Transverse colon (tissue), 4 donors: ENCODE data around the gene SH3BP5L. TPM values are rescaled to one million over a fixed set of nuclear protein-coding genes. Genes with fewer than 3 reads are reported as not detected.

ENCODE experiments used
- DNase-seq: peaks from one replicate; pipeline ENCODE4 v3.0.0-alpha.2; 2019
- H3K27ac ChIP-seq, 4 donors: fragments of 200-600 bp; sonication (generic); 2 replicates each; pipeline ENCODE4 v1.5.1; 2016 to 2018; ENCODE audit warnings: inconsistent platforms in 4 of 4
- H3K27me3 ChIP-seq: fragments of 200-600 bp; sonication (generic); 2 replicates; pipeline ENCODE4 v1.5.1; 2017; ENCODE audit warnings: inconsistent platforms
- H3K36me3 ChIP-seq, 4 donors: fragments of 200-600 bp; sonication (generic); 2 replicates each; pipeline ENCODE4 v1.5.1; 2017 to 2019; ENCODE audit warnings: inconsistent platforms in 4 of 4
- H3K4me1 ChIP-seq, 4 donors: fragments of 200-600 bp; sonication (generic); 2 replicates each; pipeline ENCODE4 v1.5.1; 2017 to 2020; ENCODE audit warnings: inconsistent platforms in 4 of 4
- H3K4me3 ChIP-seq, 4 donors: fragments of 200-600 bp; sonication (generic); 1 replicate in 1 of 4; 2 replicates in 3 of 4; pipeline versions ENCODE4 v1.5.1 to v1.6.1; 2017 to 2019; ENCODE audit warnings: inconsistent platforms in 4 of 4
- H3K9me3 ChIP-seq, 2 donors: fragments of 200-600 bp; sonication (generic); 2 replicates each; pipeline ENCODE4 v1.5.1; 2017 to 2019; ENCODE audit warnings: inconsistent platforms in 2 of 2
- CTCF ChIP-seq, 5 experiments: fragments of 200-600 bp in 3 of 5; fragments of 450-650 bp in 2 of 5; sonication (generic) in 3 of 5; IDR thresholded peaks; 1 replicate in 2 of 5; 2 replicates in 3 of 5; pipeline ENCODE4 v1.5.1; 2016 to 2017; ENCODE audit warnings: antibody characterized with exemption in 5 of 5, inconsistent platforms in 3 of 5, mild to moderate bottlenecking in 2 of 5, moderate library complexity in 1 of 5
- EP300 ChIP-seq: sonication (generic); formaldehyde crosslinking; IDR thresholded peaks from one replicate; pipeline ENCODE4 v1.6.1; 2017; ENCODE audit warnings: antibody characterized with exemption, low read depth
- POLR2A ChIP-seq: fragments of 450-650 bp; IDR thresholded peaks from one replicate; pipeline ENCODE4 v1.6.1; 2016; ENCODE audit warnings: antibody characterized with exemption, mild to moderate bottlenecking, moderate library complexity
- POLR2AphosphoS5 ChIP-seq, 3 donors: sonication (generic); formaldehyde crosslinking; IDR thresholded peaks; one replicate each; pipeline ENCODE4 v1.6.1; 2016; ENCODE audit warnings: antibody characterized with exemption in 3 of 3
- WGBS, 2 donors: methylation state at CpG; one replicate each; pipeline ENCODE4 v1.1.5; 2018; ENCODE audit warnings: low coverage in 1 of 2; 5-methylcytosine and 5-hydroxymethylcytosine counted together
- in situ Hi-C, 4 donors: fragments of 200-750 bp; cut with MboI; loops; one replicate each; pipeline versions ENCODE4 v1.15.0 to v1.15.1; 2017; ENCODE audit warnings: low sequenced_read_pairs in 3 of 4, low pct_ligation_motif_present in 1 of 4, low pct_unique_long_range_greater_than_20kb in 1 of 4
- intact Hi-C: fragments of 100-400 bp; cut with DNase I; formaldehyde crosslinking; loops from one replicate; pipeline ENCODE4 v1.15.1; 2023; ENCODE audit warnings: low total_unique reads
- total RNA-seq, 4 donors: library from RNA; depleted of rRNA; stranded (reverse); fragments of >200 nt; gene quantifications; one replicate each; pipeline ENCODE4 v1.1.0, GENCODE V29; 2016

The SH3BP5L gene
- total RNA-seq, 4 donors from 2014 or later, result 28.1 to 36.2 (median 31.4) TPM

- in situ Hi-C loops (no loop called here), intact Hi-C loops (no loop called here)
- Histone ChIP-seq H3K36me3 (no peaks in the 10 kb centered on the region), H3K27me3 (no peaks in the 10 kb centered on the region), H3K9me3 (no peaks in the 10 kb centered on the region), H3K27ac (no peak overlapping the region), H3K4me1 (peaks cover 9 to 20% (median 14%) of the 10 kb centered on the region in 4 donors), H3K4me3 (no peak overlapping the region)
- TF ChIP-seq POLR2AphosphoS5 (IDR thresholded peaks at IDR 0.05) (no peak), EP300 (no peak), CTCF (IDR thresholded peaks at IDR 0.05) (no peak), POLR2A (no peak)
- no peak for DNase-seq
- WGBS, 2 donors, result 92 to 100% methylated on average over 1 to 6 of the region's 6 CpGs
Measured at GRCh38 chr1:248855580-248855979, 29.9 kb upstream of the SH3BP5L start.

- 71 to 78% methylated on average over 2 to 8 of the region's 8 CpGs for WGBS, 2 donors
- intact Hi-C loops, result no loop called here
- Histone ChIP-seq H3K36me3 (peaks cover 0 to 13% (median 2%) of the 10 kb centered on the region in 4 donors), H3K9me3 (no peaks in the 10 kb centered on the region), H3K27ac (no peak overlapping the region), H3K27me3 (no peaks in the 10 kb centered on the region), H3K4me3 (no peak overlapping the region), H3K4me1 (peaks cover 8 to 16% (median 12%) of the 10 kb centered on the region in 4 donors)
- in situ Hi-C loops, result no loop called here
- TF ChIP-seq POLR2AphosphoS5 (IDR thresholded peaks at IDR 0.05) (no peak), POLR2A (no peak), EP300 (no peak), CTCF (IDR thresholded peaks at IDR 0.05) (no peak)
- DNase-seq, result no peak
Measured at GRCh38 chr1:248853663-248854375, 28.1 kb upstream of the SH3BP5L start.

GRCh38 chr1:248852481-248853405, 27.0 kb upstream of the SH3BP5L start:
- TF ChIP-seq CTCF (IDR thresholded peaks at IDR 0.05) (no peak), EP300 (no peak), POLR2AphosphoS5 (IDR thresholded peaks at IDR 0.05) (no peak), POLR2A (no peak)
- Histone ChIP-seq H3K4me3 (no peak overlapping the region), H3K36me3 (peaks cover 0 to 20% (median 7%) of the 10 kb centered on the region in 4 donors), H3K27me3 (no peaks in the 10 kb centered on the region), H3K9me3 (no peaks in the 10 kb centered on the region), H3K4me1 (peaks cover 6 to 7% (median 7%) of the 10 kb centered on the region in 4 donors), H3K27ac (no peak overlapping the region)
- in situ Hi-C loops (no loop called here), intact Hi-C loops (no loop called here)
- DNase-seq, result no peak
- 84 to 85% methylated on average over 7 of the region's 7 CpGs for WGBS, 2 donors

- H3K4me1 ChIP-seq, result no peaks in the 10 kb centered on the region
- intact Hi-C loops (no loop called here), in situ Hi-C loops (no loop called here)
- TF ChIP-seq CTCF (IDR thresholded peaks at IDR 0.05) (no peak), EP300 (no peak), POLR2AphosphoS5 (IDR thresholded peaks at IDR 0.05) (no peak), POLR2A (no peak)
- H3K27me3 ChIP-seq, result no peaks in the 10 kb centered on the region
- no peak for DNase-seq
- H3K9me3 ChIP-seq, result no peaks in the 10 kb centered on the region
- H3K27ac ChIP-seq, result no peak overlapping the region
- peaks cover 0 to 33% (median 13%) of the 10 kb centered on the region in 4 donors for H3K36me3 ChIP-seq
- 92 to 93% methylated on average over 2 of the region's 2 CpGs for WGBS, 2 donors
- no peak overlapping the region for H3K4me3 ChIP-seq
Measured at GRCh38 chr1:248851390-248851789, 25.7 kb upstream of the SH3BP5L start.
